SK-N-SH treated with all-trans-retinoic acid at 6 μM for 48 hours (cell line): ENCODE results near the gene SEC31B.

ENCODE experiments used
- ATAC-seq: fragments of 200-7000 bp; cut with Tn5 transposase; 3 replicates; pipeline ENCODE4 v1.9.1; 2020; ENCODE audit warnings: mild to moderate bottlenecking, moderate library complexity
- ARNTL ChIP-seq: fragments of 450-650 bp; formaldehyde crosslinking; IDR thresholded peaks from 2 replicates; pipeline ENCODE4 v1.5.0; 2020; ENCODE audit warnings: low read depth, mild to moderate bottlenecking, moderate library complexity, borderline replicate concordance
- BACH2 ChIP-seq: fragments of 250-450 bp; sonication (Bioruptor Pico); IDR thresholded peaks from 2 replicates; pipeline ENCODE4 v1.9.0; 2021; ENCODE audit warnings: mild to moderate bottlenecking, borderline replicate concordance
- CSDC2 ChIP-seq: fragments of 250-450 bp; sonication (Bioruptor Pico); IDR thresholded peaks from 2 replicates; pipeline ENCODE4 v1.5.0; 2020; ENCODE audit warnings: mild to moderate bottlenecking, moderate library complexity
- ESRRG ChIP-seq: fragments of 250-450 bp; sonication (Bioruptor Pico); IDR thresholded peaks from 2 replicates; pipeline ENCODE4 v1.6.1; 2021; ENCODE audit warnings: mild to moderate bottlenecking
- GLIS3 ChIP-seq: fragments of 250-450 bp; sonication (Bioruptor Pico); IDR thresholded peaks from 2 replicates; pipeline ENCODE4 v1.5.0; 2020; ENCODE audit warnings: mild to moderate bottlenecking, moderate library complexity
- ISL1 ChIP-seq: fragments of 250-450 bp; sonication (Bioruptor Pico); IDR thresholded peaks from 2 replicates; pipeline ENCODE4 v2.1.2; 2022; ENCODE audit warnings: mild to moderate bottlenecking, moderate library complexity
- OSR1 ChIP-seq: fragments of 250-450 bp; sonication (Bioruptor Pico); IDR thresholded peaks from 2 replicates; pipeline ENCODE4 v1.8.0; 2022; ENCODE audit warnings: moderate library complexity, mild to moderate bottlenecking, inconsistent platforms
- PPARA ChIP-seq: fragments of 250-450 bp; sonication (Bioruptor Pico); IDR thresholded peaks from 2 replicates; pipeline ENCODE4 v1.5.0; 2020; ENCODE audit warnings: mild to moderate bottlenecking, borderline replicate concordance
- RARB ChIP-seq: fragments of 250-450 bp; sonication (Bioruptor Pico); IDR thresholded peaks from 2 replicates; pipeline ENCODE4 v1.8.0; 2021; ENCODE audit warnings: mild to moderate bottlenecking, moderate library complexity
- SNAI2 ChIP-seq: fragments of 250-450 bp; sonication (Bioruptor Pico); IDR thresholded peaks from 2 replicates; pipeline ENCODE4 v1.5.0; 2020; ENCODE audit warnings: mild to moderate bottlenecking, moderate library complexity
- TCF4 ChIP-seq: fragments of 250-450 bp; sonication (Bioruptor Pico); IDR thresholded peaks from 2 replicates; pipeline ENCODE4 v1.8.0; 2021; ENCODE audit warnings: mild to moderate bottlenecking, moderate library complexity, borderline replicate concordance
- TOX ChIP-seq: fragments of 250-450 bp; sonication (Bioruptor Pico); IDR thresholded peaks from 2 replicates; pipeline ENCODE4 v1.8.0; 2021; ENCODE audit warnings: mild to moderate bottlenecking, moderate library complexity, borderline replicate concordance
- ZC3H10 ChIP-seq: fragments of 250-450 bp; sonication (Bioruptor Pico); IDR thresholded peaks from 2 replicates; pipeline ENCODE4 v1.5.1; 2021; ENCODE audit warnings: mild to moderate bottlenecking, moderate library complexity
- ZFP30 ChIP-seq: fragments of 450-650 bp; formaldehyde crosslinking; IDR thresholded peaks from 2 replicates; pipeline ENCODE4 v1.5.0; 2022; ENCODE audit warnings: mild to moderate bottlenecking, moderate library complexity
- ZNF565 ChIP-seq: fragments of 450-650 bp; formaldehyde crosslinking; conservative IDR thresholded peaks from 2 replicates; pipeline ENCODE4 v1.5.0; 2020; ENCODE audit warnings: low read depth, mild to moderate bottlenecking, moderate library complexity
- ZNF70 ChIP-seq: fragments of 450-650 bp; formaldehyde crosslinking; IDR thresholded peaks from 2 replicates; pipeline ENCODE4 v1.5.0; 2020; ENCODE audit warnings: mild to moderate bottlenecking, moderate library complexity
- TF ChIP-seq, protein P1 (sequence below): fragments of 250-450 bp; sonication (Bioruptor Pico); IDR thresholded peaks from 2 replicates; pipeline ENCODE4 v1.5.0; 2020; ENCODE audit warnings: mild to moderate bottlenecking, moderate library complexity
- TF ChIP-seq, protein P2 (sequence below): fragments of 250-450 bp; sonication (Bioruptor Pico); IDR thresholded peaks from 2 replicates; pipeline ENCODE4 v1.8.0; 2021; ENCODE audit warnings: low read depth, mild to moderate bottlenecking, moderate library complexity, borderline replicate concordance
- TF ChIP-seq, protein P3 (sequence below): fragments of 250-450 bp; sonication (Bioruptor Pico); IDR thresholded peaks from 2 replicates; pipeline ENCODE4 v1.8.0; 2020; ENCODE audit warnings: mild to moderate bottlenecking, moderate library complexity, borderline replicate concordance
- TF ChIP-seq, protein P4 (sequence below): fragments of 250-450 bp; sonication (Bioruptor Pico); IDR thresholded peaks from 2 replicates; pipeline ENCODE4 v1.5.1; 2021; ENCODE audit warnings: mild to moderate bottlenecking, moderate library complexity
- TF ChIP-seq, protein P5 (sequence below): fragments of 250-450 bp; sonication (Bioruptor Pico); IDR thresholded peaks from 2 replicates; pipeline ENCODE4 v1.5.1; 2020; ENCODE audit warnings: low read depth, mild to moderate bottlenecking, moderate library complexity

The SEC31B gene

DNA sequence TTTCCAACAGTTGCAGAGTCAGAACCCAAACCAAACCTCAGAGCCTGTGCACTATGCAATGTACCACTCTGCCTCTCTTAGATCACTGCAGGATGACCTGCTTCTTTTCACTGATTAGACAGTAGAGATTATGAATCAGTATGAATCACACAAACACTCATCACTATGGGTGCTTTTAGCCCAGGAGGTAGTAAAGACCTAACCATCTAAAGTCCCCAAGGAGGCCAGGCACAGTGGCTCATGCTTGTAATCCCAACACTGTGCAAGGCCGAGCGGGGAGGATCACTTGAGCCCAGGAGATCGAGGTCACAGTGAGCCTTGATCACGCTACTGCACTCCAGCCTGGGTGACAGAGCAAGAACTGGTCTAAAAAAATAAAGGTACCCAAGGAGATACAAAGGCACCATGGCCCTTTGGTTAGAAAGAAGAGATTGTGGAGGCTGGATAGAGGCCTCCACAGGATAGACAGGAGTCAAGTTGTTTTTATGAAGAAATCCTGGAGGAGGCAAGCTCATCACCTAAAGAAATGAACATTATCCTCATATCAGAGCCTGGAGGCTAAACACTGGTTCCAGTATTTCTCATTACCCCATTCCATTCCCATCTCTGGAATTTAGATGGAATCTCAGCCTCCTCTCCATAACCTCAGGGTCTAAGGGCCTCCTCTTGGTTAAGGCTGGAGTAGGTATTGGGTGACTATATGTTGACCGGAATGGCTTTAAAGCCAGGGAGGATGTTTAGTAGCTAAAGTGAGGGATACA lies 12.9 kb downstream of the SEC31B start:
- peak; percentile 77 for ATAC-seq
- TF ChIP-seq, protein P1, sequence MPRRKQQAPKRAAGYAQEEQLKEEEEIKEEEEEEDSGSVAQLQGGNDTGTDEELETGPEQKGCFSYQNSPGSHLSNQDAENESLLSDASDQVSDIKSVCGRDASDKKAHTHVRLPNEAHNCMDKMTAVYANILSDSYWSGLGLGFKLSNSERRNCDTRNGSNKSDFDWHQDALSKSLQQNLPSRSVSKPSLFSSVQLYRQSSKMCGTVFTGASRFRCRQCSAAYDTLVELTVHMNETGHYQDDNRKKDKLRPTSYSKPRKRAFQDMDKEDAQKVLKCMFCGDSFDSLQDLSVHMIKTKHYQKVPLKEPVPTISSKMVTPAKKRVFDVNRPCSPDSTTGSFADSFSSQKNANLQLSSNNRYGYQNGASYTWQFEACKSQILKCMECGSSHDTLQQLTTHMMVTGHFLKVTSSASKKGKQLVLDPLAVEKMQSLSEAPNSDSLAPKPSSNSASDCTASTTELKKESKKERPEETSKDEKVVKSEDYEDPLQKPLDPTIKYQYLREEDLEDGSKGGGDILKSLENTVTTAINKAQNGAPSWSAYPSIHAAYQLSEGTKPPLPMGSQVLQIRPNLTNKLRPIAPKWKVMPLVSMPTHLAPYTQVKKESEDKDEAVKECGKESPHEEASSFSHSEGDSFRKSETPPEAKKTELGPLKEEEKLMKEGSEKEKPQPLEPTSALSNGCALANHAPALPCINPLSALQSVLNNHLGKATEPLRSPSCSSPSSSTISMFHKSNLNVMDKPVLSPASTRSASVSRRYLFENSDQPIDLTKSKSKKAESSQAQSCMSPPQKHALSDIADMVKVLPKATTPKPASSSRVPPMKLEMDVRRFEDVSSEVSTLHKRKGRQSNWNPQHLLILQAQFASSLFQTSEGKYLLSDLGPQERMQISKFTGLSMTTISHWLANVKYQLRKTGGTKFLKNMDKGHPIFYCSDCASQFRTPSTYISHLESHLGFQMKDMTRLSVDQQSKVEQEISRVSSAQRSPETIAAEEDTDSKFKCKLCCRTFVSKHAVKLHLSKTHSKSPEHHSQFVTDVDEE, result no peak
- TF ChIP-seq ISL1, result peak; percentile 45

DNA sequence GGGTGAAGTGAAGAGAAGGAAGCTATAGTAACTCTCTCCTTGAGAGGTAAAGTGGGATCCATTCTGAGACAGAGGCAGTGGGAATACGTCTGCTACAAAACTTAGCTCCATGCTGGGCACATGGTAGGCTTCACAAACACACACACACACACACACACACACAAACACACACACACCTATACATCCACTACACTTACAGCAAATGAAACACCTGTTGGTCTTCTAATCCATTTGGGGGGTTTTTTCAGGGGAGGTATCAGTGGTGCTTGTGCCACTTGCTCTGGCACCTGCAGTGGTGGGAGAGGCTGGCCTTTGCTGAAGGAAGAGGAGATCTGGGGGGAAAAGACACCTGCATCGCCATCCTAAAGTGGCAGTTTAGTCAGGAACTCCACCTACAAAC lies 14.5 kb downstream of the SEC31B start:
- TF ChIP-seq ZNF70 (CRISPR knock-in tag) (no peak), GLIS3 (CRISPR knock-in tag) (no peak), RARB (CRISPR knock-in tag) (no peak), ZC3H10 (CRISPR knock-in tag) (no peak), ARNTL (CRISPR knock-in tag) (no peak), OSR1 (CRISPR knock-in tag) (no peak), ZNF565 (CRISPR knock-in tag) (no peak), BACH2 (CRISPR knock-in tag) (no peak), CSDC2 (CRISPR knock-in tag) (no peak), TOX (CRISPR knock-in tag) (no peak), SNAI2 (no peak)
- TF ChIP-seq, protein P2, sequence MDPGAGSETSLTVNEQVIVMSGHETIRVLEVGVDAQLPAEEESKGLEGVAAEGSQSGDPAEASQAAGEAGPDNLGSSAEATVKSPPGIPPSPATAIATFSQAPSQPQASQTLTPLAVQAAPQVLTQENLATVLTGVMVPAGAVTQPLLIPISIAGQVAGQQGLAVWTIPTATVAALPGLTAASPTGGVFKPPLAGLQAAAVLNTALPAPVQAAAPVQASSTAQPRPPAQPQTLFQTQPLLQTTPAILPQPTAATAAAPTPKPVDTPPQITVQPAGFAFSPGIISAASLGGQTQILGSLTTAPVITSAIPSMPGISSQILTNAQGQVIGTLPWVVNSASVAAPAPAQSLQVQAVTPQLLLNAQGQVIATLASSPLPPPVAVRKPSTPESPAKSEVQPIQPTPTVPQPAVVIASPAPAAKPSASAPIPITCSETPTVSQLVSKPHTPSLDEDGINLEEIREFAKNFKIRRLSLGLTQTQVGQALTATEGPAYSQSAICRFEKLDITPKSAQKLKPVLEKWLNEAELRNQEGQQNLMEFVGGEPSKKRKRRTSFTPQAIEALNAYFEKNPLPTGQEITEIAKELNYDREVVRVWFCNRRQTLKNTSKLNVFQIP (CRISPR knock-in tag), result no peak
- TF ChIP-seq, protein P3, sequence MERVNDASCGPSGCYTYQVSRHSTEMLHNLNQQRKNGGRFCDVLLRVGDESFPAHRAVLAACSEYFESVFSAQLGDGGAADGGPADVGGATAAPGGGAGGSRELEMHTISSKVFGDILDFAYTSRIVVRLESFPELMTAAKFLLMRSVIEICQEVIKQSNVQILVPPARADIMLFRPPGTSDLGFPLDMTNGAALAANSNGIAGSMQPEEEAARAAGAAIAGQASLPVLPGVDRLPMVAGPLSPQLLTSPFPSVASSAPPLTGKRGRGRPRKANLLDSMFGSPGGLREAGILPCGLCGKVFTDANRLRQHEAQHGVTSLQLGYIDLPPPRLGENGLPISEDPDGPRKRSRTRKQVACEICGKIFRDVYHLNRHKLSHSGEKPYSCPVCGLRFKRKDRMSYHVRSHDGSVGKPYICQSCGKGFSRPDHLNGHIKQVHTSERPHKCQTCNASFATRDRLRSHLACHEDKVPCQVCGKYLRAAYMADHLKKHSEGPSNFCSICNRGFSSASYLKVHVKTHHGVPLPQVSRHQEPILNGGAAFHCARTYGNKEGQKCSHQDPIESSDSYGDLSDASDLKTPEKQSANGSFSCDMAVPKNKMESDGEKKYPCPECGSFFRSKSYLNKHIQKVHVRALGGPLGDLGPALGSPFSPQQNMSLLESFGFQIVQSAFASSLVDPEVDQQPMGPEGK, result no peak
- TF ChIP-seq, protein P4, sequence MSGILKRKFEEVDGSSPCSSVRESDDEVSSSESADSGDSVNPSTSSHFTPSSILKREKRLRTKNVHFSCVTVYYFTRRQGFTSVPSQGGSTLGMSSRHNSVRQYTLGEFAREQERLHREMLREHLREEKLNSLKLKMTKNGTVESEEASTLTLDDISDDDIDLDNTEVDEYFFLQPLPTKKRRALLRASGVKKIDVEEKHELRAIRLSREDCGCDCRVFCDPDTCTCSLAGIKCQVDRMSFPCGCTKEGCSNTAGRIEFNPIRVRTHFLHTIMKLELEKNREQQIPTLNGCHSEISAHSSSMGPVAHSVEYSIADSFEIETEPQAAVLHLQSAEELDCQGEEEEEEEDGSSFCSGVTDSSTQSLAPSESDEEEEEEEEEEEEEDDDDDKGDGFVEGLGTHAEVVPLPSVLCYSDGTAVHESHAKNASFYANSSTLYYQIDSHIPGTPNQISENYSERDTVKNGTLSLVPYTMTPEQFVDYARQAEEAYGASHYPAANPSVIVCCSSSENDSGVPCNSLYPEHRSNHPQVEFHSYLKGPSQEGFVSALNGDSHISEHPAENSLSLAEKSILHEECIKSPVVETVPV (CRISPR knock-in tag), result no peak
- TF ChIP-seq, protein P5, sequence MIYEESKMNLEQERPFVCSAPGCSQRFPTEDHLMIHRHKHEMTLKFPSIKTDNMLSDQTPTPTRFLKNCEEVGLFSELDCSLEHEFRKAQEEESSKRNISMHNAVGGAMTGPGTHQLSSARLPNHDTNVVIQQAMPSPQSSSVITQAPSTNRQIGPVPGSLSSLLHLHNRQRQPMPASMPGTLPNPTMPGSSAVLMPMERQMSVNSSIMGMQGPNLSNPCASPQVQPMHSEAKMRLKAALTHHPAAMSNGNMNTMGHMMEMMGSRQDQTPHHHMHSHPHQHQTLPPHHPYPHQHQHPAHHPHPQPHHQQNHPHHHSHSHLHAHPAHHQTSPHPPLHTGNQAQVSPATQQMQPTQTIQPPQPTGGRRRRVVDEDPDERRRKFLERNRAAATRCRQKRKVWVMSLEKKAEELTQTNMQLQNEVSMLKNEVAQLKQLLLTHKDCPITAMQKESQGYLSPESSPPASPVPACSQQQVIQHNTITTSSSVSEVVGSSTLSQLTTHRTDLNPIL, result no peak
- no peak for ATAC-seq

DNA sequence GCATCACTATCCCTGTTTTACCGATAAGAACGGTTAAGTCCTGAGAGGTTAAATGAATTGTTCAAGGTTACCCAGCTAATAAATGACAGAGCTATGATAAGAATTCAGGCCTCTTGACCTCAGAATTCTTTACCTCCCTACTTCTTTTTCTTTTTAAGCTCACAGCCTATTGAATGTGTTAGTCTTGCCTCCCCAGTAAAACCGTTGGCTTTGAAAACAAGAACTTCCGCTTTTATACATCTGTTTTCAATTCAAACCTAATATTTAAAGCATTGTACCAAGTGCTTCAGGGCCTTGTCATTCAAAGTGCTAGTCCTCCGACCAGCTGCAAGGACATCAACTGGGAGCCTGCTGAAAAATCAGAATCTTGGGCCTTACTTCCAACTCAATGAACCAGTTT lies 15.6 kb downstream of the SEC31B start:
- ATAC-seq, result peak; percentile 54

DNA sequence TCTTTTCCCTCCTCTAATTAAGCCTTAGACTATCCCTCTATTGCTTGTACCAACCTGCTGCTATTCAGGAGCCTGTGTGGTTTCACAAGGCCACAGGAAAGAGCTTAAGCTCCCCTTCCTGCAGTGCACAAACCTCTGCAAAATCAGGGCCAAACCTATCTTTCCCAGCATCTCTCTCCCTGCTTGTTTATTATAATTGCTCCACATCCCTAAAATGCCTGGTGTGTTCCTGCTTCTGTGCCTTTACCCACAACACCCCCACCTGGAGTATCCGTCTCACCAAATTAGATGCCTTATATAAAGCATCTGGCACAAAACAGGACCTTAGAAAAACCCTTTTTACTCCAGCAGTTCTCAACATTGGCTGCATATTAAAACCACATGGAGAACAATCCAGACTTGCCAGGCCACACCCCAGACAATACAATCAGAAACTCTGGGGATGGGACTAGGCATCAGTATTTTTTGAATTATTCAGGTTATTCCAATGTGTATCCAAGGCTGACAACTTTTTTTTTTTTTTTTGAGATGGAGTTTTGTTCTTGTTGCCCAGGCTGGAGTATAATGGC lies 16.7 kb downstream of the SEC31B start:
- TF ChIP-seq ESRRG (no peak), TCF4 (CRISPR knock-in tag) (peak; percentile 36; the same call in 1 of the 2 replicates), ARNTL (CRISPR knock-in tag) (no peak), ZFP30 (no peak), PPARA (CRISPR knock-in tag) (no peak)
- TF ChIP-seq, all 23 proteins: peak for 1
- peak; percentile 46; the same call in 2 of the 3 replicates for ATAC-seq

More for the DNA sequence above, 15.6 kb downstream of the SEC31B start:
- TF ChIP-seq RARB (CRISPR knock-in tag), result no peak
- TF ChIP-seq ISL1, result 0 out of 2 replicates have a peak, but pooled peaks have one; percentile 12
